M059J (cell line): ENCODE measurements around the gene SPTAN1. TPM values are rescaled to one million over a fixed set of nuclear protein-coding genes. Genes with fewer than 3 reads are reported as not detected.

ENCODE experiments used
- DNase-seq: peaks from one replicate; pipeline ENCODE4 v3.0.0-alpha.2; 2012; ENCODE audit warnings: low read depth
- total RNA-seq: library from RNA; depleted of rRNA; stranded (reverse); fragments of >200 nt; shearing (Covaris generic); gene quantifications from 2 replicates; pipeline ENCODE4 v1.2.3, GENCODE V29; 2014

Gene SPTAN1
- total RNA-seq, 1 experiment from 2014 or later = 198 TPM

DNA sequence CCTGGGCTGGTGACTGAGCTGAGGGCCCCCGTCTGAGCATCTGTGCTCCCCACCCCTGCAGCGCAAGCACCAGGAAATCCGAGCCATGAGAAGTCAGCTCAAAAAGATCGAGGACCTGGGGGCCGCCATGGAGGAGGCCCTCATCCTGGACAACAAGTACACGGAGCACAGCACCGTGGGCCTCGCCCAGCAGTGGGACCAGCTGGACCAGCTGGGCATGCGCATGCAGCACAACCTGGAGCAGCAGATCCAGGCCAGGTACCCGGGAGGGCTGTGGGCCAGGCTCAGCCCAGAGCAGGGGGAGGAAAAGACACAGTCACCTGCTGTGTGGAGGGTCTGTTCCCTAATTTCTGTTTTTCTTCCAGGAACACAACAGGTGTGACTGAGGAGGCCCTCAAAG, 79.7 kb downstream of the SPTAN1 start:
- no peak for DNase-seq

DNA sequence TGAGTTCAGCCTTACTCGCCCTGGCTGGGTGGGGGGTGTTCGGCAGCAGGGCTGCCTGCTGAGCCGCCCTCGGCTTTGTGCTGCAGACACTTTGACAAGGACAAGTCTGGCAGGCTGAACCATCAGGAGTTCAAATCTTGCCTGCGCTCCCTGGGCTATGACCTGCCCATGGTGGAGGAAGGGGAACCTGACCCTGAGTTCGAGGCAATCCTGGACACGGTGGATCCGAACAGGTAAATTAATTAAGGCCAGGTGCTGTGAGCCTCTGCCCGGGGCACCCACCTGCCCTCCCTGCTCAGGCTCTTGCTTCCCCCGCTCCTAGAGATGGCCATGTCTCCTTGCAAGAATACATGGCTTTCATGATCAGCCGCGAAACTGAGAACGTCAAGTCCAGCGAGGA, 80.1 kb downstream of the SPTAN1 start:
- DNase-seq = no peak

DNA sequence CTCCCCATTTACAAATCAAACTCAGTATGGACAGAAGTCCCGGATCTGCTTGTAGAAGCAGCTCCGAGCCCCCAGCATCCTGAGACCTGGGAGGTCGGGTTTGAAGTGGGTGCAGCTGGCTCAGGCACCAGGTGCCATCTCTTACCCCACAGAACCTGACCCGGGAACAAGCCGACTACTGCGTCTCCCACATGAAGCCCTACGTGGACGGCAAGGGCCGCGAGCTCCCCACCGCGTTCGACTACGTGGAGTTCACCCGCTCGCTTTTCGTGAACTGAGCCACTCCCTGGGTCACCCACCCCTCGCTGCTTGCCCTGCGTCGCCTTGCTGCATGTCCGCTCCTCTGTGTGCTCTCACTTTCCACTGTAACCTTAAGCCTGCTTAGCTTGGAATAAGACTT, 80.7 kb downstream of the SPTAN1 start:
- DNase-seq = no peak

DNA sequence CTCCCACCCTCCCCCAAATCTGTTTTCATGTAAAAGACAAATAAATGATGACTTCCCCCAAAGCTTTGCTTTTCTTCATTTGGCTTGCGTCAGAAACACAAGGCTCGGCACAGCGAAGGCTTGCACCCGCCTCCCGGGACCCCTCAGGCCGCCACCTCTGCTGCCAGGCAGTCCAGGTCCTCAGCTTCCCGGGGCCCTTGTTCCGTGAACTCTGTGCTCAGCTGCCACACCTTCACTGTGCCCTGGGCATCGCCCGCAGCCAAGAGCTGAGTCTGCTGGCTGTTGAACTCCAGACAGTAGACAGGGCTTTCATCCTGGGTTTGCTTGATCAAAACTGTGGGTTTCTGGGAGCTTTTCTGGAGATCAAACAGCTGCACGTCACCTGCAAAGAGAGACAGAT, 81.2 kb downstream of the SPTAN1 start:
- DNase-seq = no peak

DNA sequence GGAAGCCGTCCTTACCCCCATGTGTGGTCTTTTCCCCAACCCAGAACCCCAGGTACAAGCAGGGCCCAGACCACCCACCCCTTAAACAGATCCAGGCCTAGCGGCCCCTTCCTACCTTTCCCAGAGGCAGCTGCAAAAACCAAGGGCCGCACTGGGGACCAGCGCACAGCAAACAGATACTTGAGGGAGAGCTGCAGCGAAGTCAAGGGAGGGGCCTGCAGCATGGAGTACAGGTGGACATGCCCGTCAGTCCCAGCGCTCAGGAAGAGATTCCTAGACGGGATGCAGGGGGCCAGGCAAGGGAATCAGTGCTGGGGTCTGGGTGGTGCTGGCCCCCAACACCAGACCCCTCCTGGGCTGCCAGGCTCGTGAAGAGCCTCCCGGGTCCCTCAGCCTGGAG, 81.7 kb downstream of the SPTAN1 start:
- no peak for DNase-seq

DNA sequence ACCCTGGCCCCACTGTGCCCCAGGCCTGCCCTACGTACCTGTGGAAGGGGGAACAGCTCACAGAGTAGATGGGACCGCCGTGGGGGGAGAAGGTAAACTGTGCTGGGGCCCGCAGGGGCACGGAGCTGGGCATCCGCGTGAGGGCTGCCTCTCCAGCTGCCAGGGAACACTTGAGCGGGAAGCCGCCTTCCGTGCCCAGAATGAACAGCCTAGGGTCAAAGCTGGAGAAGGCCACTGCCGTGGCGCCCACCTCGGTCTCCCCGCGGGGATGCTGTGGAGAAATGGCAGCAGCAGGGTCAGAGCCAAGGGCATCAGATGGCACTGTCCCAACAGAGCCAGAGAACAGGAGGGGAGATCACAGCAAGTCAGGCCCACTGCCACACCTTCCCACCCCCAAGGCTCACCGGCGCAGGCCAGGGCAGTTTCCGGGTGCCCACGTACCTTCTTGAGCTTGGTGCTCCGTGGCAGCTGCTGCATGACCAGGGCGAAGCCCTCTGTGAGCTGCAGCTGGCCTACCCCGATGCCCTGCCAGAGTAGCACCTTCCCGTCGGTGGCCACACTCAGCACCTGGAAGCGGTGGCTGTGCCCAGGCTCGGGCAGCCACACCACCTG, 82.4 kb downstream of the SPTAN1 start:
- no peak for DNase-seq

DNA sequence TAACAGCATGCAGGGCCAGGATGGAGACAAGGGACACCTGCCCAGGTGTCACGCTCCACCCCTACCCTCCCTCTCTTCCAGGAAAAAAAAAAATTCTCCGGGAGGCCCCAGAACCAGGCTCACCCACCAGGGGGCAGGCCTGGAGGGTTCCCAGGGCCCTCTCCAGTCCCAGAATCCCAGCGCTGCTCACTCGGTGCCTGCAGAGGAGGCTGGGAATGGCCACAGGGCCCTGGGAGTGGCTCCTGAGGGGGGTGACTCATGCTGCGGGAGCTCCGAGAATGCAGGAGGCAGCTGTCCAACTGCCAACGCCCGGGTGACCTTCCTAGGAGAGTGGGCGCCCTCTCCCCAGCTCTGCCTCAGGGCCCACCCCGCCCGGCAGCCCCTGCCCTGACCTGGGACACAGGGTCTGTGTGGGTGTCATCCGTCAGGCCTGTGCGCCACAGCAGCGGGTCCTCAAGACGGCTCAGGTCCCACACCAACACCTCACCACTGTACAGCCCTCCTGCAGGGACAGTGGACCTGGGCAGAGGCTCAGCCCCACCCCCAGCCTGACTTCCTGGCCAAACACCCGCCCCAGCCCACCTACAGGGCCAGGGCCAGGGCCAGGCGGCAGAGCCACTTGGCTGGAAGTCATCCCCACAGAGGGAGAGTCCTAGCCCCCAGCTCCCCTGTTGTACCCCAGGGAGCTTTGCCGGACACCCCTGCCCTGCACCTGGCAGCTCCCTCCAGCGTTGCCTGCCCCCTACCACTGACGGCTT, 83.1 kb downstream of the SPTAN1 start:
- peak; percentile 98 for DNase-seq

DNA sequence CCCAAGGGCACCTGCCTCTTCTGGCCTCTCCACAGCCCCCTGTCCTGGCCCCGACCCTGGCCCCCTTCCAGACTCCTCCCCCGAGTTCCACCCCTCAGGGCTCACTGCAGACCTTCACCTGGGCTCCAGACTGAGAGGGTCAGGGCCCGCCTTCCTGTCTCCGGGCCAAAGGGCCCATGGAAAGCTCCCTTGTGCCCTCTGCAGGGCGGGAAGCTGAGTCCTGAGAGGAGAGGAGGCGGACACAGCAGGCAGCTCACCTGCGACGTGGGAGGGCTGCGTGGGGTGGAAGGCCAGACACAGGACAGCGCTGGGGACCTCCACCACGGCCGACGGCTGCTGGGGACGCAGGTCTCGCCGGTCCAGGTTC, 83.6 kb downstream of the SPTAN1 start:
- DNase-seq = peak; percentile 79

DNA sequence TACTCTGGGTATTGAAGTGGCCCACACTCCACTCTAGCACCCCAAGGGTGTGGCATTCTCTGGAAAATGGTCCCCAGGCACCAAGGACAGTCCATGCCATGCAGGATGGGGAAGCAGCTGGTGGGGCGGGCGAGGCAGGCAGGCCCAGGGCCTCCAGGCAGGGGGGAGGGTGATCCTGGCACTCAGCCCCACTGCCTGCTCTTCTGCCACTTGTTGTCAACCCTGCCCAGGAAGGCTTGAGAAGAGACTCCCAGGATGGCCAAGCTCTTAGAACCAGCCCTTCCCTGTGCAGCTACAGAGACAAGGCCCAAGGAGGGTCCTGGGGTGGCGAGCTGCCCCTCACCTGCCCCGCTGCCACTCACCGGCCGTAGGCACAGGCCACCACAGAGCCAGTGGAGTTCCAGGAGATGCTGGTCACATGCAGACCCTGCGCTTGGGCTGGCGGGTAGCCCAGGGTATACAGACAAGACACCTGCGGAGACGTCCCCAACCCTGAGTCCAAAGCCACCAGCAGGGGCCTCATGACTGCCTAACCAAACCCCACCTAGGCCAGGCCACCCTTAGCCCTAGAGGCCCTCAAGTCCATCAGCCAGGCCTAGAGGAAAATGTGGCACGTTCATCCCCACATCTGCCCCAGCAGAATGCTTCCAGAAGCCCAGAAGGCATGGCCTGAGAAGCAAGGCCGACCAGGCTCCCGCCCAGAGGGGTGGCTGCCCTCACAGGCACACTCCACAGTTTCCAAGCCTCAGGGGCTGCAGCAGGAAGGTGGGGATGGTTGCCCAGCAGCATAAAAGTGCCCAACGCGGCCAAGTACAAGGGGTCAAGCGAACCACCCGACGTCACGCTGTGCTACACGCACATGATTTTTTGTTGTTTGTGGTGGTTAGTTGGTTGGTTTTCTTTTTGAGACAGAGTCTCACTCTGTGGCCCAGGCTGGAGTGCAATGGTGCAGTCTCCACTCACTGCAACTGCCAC, 84.5 kb downstream of the SPTAN1 start:
- peak; percentile 40 for DNase-seq

DNA sequence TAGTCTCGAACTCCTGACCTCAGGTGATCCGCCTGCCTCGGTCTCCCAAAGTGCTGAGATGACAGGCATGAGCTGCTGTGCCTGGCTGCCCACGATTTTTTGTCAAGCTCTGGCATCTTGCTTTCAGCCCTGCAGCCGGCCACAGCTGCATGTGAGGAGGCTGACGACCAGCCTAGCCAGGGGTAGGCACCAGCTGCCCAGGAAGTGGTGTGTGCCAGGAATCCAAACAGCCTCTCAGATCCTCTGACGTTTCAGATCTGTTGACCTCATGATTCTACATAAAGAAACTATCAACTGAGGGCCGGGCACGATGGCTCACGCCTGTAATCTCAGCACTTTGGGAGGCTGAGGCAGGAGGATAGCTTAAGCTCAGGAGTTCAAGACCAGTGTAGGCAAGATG, 85.3 kb downstream of the SPTAN1 start:
- peak; percentile 47 for DNase-seq

DNA sequence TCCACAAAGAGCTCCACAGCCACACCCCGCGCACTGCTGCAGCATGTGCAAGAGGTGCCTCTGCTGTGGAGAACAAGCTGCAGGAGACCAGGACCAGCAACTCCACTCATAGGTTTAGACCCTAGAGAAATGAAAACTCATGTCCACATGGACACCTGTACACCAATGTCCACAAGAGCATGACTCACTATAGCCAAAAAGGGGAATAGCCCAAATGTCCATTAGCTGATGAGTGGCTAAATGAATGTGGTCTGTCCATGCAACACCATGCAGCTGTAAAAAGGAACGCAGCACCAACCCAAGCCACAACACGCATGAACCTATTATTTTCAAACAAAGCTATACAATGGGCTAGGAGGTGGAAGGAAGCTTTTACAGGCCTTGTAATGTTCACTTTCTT, 86.2 kb downstream of the SPTAN1 start:
- no peak for DNase-seq

DNA sequence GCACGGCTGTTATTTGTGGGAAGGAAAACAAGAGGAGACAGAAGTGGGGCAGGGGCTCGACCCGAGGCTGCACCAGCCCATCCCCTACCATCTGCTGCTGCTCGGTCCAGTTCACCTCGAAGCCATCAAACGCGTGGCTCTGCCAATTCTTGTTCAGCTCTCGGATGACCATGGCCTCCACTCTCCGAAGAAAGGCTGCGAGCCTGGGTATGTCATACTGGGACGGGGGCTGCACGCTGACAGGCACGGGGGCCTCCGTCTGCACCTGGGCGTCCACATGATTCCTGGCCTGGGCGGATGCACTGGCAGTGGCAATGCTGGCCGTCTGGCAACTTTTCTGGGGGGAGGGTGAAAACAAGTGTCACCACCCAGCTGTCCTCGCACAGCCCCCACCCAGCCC, 88.2 kb downstream of the SPTAN1 start:
- no peak for DNase-seq

DNA sequence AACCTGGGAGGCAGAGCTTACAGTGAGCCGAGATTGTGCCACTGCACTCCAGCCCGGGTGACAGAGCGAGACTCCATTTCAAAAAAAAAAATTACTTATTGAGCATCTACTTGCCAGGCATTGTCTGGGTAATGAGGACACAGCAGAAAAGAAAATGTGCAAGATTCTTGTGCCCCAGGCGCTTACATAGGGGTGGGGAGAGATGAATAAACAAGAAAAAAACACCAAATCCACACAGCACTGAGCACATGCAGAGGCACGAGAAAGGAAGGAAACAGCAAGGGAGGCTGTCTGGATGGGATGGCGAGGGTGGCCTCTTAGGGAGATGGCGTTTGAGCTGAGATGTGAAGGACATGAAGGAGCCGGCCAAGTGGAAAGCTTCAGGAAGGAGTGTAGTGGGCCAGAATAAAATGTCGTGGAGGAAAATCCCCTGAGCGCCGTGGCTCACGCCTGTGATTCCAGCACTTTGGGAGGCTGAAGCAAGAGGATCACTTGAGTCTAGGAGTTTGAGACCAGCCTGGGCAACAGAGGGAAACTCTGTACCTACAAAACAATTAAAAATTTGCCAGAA, 90.4 kb downstream of the SPTAN1 start:
- DNase-seq = no peak

DNA sequence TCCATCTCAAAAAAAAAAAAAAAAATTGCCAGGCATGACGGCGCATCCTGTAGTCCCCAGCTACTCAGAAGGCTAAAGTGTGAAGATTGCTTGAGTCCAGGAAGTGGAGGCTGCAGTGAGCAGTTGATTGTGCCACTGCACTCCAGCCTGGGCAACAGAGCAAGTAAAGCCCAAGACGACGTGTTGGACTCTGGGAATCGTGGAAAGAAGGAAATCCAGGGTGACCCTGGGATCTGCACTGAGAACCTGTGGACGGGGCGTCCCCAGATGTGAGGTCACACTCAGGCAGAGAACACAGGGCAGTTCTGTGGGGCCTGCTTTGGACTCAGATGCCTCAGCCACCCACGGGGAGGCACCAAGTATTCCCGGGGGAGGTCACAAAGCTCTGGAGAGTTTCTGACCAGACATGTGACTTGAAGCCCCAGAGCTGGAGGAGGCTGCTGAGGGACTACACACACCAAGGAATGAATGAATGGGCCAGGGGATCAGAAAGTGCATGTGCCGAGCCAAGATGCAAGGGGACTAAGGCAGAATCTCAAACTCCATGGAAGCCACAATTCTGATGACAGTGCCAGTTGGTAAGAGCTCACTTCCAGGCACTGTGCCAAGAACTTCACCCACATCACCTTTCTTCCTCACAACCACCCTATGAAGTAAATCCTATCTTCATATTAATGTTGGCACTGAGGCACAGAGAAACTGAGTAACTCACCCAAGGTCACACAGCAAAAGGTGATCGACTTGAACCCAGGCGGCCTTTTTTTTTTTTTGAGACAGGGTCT, 91.3 kb downstream of the SPTAN1 start:
- DNase-seq = peak; percentile 57

DNA sequence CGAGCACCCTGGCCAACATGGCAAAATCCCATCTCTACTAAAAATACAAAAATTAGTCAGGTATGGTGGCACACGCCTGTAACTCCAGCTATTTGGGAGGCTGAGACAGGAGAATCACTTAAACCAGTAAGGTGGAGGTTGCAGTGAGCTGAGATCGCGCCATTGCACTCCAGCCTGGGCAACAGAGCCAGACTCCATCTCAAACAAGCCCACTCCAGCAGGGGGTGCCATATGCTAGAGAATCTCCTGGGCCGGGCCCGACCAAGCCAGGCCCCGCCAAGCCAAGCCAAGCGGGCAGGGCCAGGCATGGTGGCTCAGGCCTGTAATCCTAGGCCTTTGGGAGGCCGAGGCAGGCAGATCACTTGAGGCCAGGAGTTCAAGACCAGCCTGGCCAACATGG, 95.8 kb downstream of the SPTAN1 start:
- DNase-seq = peak; percentile 47

DNA sequence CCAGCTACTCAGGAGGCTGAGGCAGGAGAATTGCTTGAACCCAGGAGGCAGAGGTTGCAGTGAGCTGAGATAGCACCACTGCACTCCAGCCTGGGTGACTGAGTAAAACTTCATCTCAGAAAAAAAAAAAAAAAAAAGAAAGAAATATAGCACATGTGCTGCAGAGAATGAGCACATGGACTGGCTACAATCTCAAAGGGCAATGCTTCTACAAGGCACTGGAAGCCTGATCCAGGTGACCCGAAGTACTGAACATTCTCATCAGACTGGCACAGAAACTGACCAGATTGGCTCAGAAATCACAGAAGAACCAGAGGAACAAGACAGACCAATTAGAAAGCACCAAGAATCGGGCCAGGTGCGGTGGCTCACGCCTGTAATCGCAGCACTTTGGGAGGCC, 99.4 kb downstream of the SPTAN1 start:
- no peak for DNase-seq

DNA sequence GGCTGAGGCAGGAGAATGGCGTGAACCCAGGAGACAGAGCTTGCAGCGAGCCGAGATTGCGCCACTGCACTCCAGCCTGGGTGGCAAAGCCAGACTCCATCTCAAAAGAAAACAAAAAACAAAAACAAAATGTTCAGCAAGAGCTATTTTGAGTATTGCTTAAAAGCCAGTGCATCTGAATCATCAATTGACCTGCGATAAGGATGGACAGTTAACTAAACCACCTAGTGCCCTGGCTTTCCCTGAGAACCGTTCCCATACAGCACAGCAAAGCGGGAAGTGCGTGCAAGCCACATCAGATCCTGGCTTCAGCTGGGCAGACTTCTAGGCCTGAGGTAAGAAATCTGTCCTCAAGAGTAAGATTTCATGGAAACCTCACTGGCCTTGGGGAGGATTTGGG, 101.5 kb downstream of the SPTAN1 start:
- DNase-seq = no peak

DNA sequence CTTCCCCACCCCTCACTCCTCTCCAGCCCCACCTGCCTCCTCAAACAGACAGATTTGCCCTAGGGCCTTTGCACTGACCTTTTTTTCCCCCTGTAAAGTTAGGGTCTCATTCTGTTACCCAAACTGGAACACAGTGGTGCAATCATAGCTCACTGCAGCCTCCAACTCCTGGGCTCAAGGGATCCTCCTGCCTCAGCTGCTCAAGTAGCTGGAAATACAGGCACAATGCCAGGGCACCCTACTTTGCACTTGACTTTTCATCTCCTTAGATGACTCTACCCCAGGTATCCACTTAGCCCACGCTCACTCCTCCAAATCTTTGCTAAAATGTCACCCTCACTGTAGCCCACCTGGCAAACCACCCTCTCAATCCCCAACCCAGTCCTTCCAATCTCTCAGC, 102.1 kb downstream of the SPTAN1 start:
- DNase-seq = no peak

DNA sequence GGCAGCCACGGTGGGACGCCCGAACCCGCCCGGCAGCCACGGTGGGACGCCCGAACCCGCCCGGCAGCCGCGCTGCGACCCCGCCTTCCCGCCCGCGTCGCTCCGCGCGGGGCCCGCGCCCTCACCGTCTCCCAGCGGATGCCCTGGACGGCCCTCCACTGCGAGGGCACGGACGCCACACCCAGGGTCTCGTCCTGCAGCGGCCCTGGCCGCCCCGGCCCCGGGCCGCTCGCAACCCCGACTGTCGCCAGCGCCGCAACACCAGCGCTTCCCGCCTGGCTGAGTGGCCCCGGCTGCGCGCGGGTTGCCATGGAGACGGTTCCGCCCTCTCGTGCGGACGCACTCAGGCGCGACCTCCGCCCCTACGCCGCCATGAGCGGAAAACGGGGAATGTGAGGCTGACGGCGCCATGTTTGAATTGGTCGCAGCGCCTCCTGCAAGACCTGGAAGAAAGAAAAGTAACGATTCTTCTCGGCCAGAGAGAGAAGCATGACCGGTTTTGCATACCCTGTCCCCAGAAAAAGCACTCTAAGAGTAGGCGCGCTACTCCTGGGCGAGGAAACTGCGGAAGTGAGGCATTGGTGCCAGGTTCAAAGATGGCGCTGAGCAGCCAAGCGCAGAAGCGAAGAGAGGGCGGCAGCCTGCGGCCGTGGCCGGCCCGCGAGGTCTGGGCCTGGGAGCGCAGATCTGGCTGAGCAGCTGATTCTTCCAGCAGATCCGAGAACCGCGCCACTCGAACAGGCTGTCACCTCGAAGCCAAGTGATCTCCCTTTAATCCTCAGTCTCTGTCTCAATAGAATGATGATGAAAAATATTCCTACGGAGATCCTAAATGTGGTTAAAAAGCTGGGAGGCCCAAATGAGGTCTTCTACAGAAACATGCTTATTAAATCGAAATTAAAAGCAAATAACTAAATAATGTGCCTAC, 104.3 kb downstream of the SPTAN1 start, which contains the start of gene DYNC2I2:
Gene DYNC2I2, minus strand, starts transcription at position 432 of the 928 bp plus-strand sequence. Its CDS starts 121 bp downstream, at position 311.
- peak; percentile 91 for DNase-seq

DNA sequence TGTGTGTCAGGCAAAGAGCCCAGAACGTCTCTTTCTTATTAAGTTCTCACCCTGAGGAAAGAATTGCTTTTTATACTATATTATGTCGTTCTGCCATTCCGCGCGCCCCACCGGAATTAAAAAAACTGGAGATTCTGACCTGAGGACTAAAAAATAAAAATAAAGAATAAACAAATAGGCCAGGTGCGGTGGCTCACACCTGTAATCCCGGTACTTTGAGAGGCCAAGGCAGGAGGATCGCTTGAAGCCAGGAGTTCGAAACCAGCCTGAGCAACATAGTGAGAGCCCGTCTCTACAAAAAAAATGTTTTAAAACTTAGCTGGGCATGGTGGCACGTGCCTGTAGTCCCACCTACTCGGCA, 104.9 kb downstream of the SPTAN1 start:
- no peak for DNase-seq
